Panc1 (cell line): ENCODE data around the gene C1QTNF4. TPM values are rescaled to one million over a fixed set of nuclear protein-coding genes. Genes with fewer than 3 reads are reported as not detected.
A peak's percentile ranks its signal among the peaks of the same experiment; 100 is the strongest.

ENCODE experiments used
- ATAC-seq: fragments of 200-7000 bp; cut with Tn5 transposase; 2 replicates; pipeline ENCODE4 v1.9.1; 2020; ENCODE audit warnings: mild to moderate bottlenecking, moderate library complexity
- BruUV-seq: library from RNA; stranded (reverse); fragments of 400-500 nt; replicated peaks from 2 replicates; lab custom pipeline; 2021; lab: Mats Ljungman, UMichigan
- CTCF ChIA-PET: fragments of 300-600 bp; sonication (Branson Sonifier 250); formaldehyde crosslinking; loops from one replicate; lab custom pipeline; 2022; ENCODE audit warnings: antibody characterized with exemption; lab: Charles Lee
- POLR2A ChIA-PET: fragments of 300-600 bp; sonication (Branson Sonifier 250); formaldehyde crosslinking; loops from one replicate; lab custom pipeline; 2022; ENCODE audit warnings: antibody characterized with exemption; lab: Charles Lee
- DNase-seq: peaks from one replicate; pipeline ENCODE4 v3.0.0-alpha.2; 2010; ENCODE audit warnings: low read depth, low spot score
- H3K27ac ChIP-seq: 2 replicates; pipeline ENCODE4 v1.5.1; 2011; ENCODE audit warnings: mild to moderate bottlenecking, low read length, inconsistent platforms
- H3K27me3 ChIP-seq: fragments of 200-500 bp; sonication (Bioruptor generic); 2 replicates; pipeline ENCODE4 v1.6.0; 2014; ENCODE audit warnings: low read length, inconsistent platforms; ENCODE audit not compliant: control insufficient read depth, insufficient read depth
- H3K36me3 ChIP-seq: fragments of 200-500 bp; sonication (Bioruptor generic); 2 replicates; pipeline ENCODE4 v1.5.1; 2014; ENCODE audit warnings: inconsistent platforms, mild to moderate bottlenecking, low read length, moderate library complexity; ENCODE audit not compliant: control insufficient read depth, insufficient read depth
- H3K4me1 ChIP-seq: 2 replicates; pipeline ENCODE4 v1.5.1; 2011; ENCODE audit warnings: inconsistent platforms, mild to moderate bottlenecking, low read length, moderate library complexity; ENCODE audit not compliant: control insufficient read depth, insufficient read depth
- H3K4me3 ChIP-seq, 2 experiments: 2 replicates each; pipeline ENCODE4 v1.5.1; 2011 to 2012; ENCODE audit warnings: low read depth in 2 of 2, low read length in 2 of 2, mild to moderate bottlenecking in 2 of 2, inconsistent platforms in 1 of 2, moderate library complexity in 1 of 2
- H3K9me3 ChIP-seq: fragments of 200-500 bp; sonication (Bioruptor generic); 2 replicates; pipeline ENCODE4 v1.5.1; 2014; ENCODE audit warnings: low read depth, mild to moderate bottlenecking, inconsistent platforms, low read length, moderate library complexity; ENCODE audit not compliant: control insufficient read depth, insufficient read depth
- CTCF ChIP-seq: fragments of 450-650 bp; IDR thresholded peaks from 2 replicates; pipeline ENCODE4 v1.5.1; 2017; ENCODE audit warnings: mild to moderate bottlenecking
- POLR2AphosphoS5 ChIP-seq: IDR thresholded peaks from 2 replicates; pipeline ENCODE4 v1.6.1; 2012; ENCODE audit warnings: mild to moderate bottlenecking, low read depth, low read length, moderate library complexity
- REST ChIP-seq, 2 experiments: IDR thresholded peaks; 2 replicates each; pipeline ENCODE4 v1.6.1; 2011 to 2012; ENCODE audit warnings: low read depth in 2 of 2, control low read depth in 1 of 2, low read length in 1 of 2, mild to moderate bottlenecking in 1 of 2, moderate library complexity in 1 of 2; ENCODE audit not compliant: insufficient read depth in 1 of 2
- SIN3A ChIP-seq: IDR thresholded peaks from 2 replicates; pipeline ENCODE4 v1.6.1; 2012; ENCODE audit warnings: low read depth, mild to moderate bottlenecking, low read length, moderate library complexity, borderline replicate concordance; ENCODE audit not compliant: insufficient read depth
- TCF7L2 ChIP-seq: IDR thresholded peaks from 2 replicates; pipeline ENCODE4 v1.6.1; 2011; ENCODE audit warnings: mild to moderate bottlenecking, low read depth, low read length, inconsistent platforms
- in situ Hi-C: cut with HindIII; loops from 2 replicates; pipeline ENCODE4 v1.10.0; 2016; ENCODE audit warnings: low sequenced_read_pairs, low pct_unique_long_range_greater_than_20kb
- intact Hi-C: fragments of 100-400 bp; cut with micrococcal nuclease; formaldehyde crosslinking; loops from one replicate; pipeline ENCODE4 v1.10.0; 2022; ENCODE audit not compliant: unreplicated experiment
- total RNA-seq: library from RNA; stranded (reverse); gene quantifications from one replicate; pipeline ENCODE4 v1.2.1, GENCODE V29; 2021; ENCODE audit not compliant: unreplicated experiment

C1QTNF4 gene
- total RNA-seq, 1 experiment from 2014 or later = not detected

GRCh38 chr11:47552056-47552565, 42.1 kb downstream of the C1QTNF4 start:
- Histone ChIP-seq H3K27ac (peak overlapping the region; percentile 98), H3K27me3 (no peaks in the 10 kb centered on the region), H3K9me3 (no peaks in the 10 kb centered on the region), H3K36me3 (peaks cover 15% of the 10 kb centered on the region), H3K4me1 (peaks cover 19% of the 10 kb centered on the region), H3K4me3 (peak overlapping the region; percentile 75 to 97)
- intact Hi-C loops (no loop called here), in situ Hi-C loops (no loop called here)
- peak; percentile 31 for ATAC-seq
- no peak for DNase-seq
- POLR2A ChIA-PET = interaction anchor here (0.7 to 1.2 kb wide), 4 partner anchors 17 to 1618 kb away, joined by 6 to 13 read pairs (median 9); partner anchors contain the start of genes KBTBD4 and NDUFS3
- no peak for TF ChIP-seq SIN3A
- 0 out of 2 replicates have a peak, but pooled peaks have one; percentile 12 for TF ChIP-seq TCF7L2
- BruUV-seq = no TSS peak
- CTCF ChIA-PET = interaction anchor here (0.7 kb wide), 2 partner anchors 30 to 170 kb away, joined by 8 to 11 read pairs; no protein-coding TSS in a partner anchor

- no peaks in the 10 kb centered on the region for H3K27me3 ChIP-seq
- H3K4me1 ChIP-seq = peaks cover 19% of the 10 kb centered on the region
- peaks cover 15% of the 10 kb centered on the region for H3K36me3 ChIP-seq
- peak overlapping the region; percentile 98 for H3K27ac ChIP-seq
- ChIA-PET POLR2A (interaction anchor here (0.7 to 1.2 kb wide), 3 partner anchors 18 to 1617 kb away, joined by 6 to 13 read pairs (median 11); partner anchors contain the start of genes KBTBD4 and NDUFS3), CTCF (interaction anchor here (0.7 to 1.0 kb wide), 2 partner anchors 11 to 42 kb away, joined by 3 read pairs; no protein-coding TSS in a partner anchor)
- H3K9me3 ChIP-seq = no peaks in the 10 kb centered on the region
- intact Hi-C loops (no loop called here), in situ Hi-C loops (no loop called here)
- ATAC-seq (no peak), DNase-seq (peak; percentile 25)
- BruUV-seq = no TSS peak
- H3K4me3 ChIP-seq = peak overlapping the region; percentile 75 to 97
- TF ChIP-seq SIN3A (no peak), TCF7L2 (no peak), REST (IDR thresholded peaks at IDR 0.05; ENCODE audit: insufficient read depth in 1 of 2, low read depth in 2 of 2, low read length in 1 of 2) (no peak), CTCF (no peak), POLR2AphosphoS5 (no peak)
These were observed 43.1 kb downstream of the C1QTNF4 start for GRCh38 chr11:47551086-47551485.
